ENCODE data around the gene SLC22A5. TPM values are rescaled to one million over a fixed set of nuclear protein-coding genes. Genes with fewer than 3 reads are reported as not detected.
A peak's percentile ranks its signal among the peaks of the same experiment; 100 is the strongest.

SLC22A5 gene
- total and polyA plus RNA-seq, 9 of the 15 experiments (the other 6 are each of a cell fraction or from before 2014, with no cell fraction given) = 3.0 to 16.6 (median 8.3) TPM

DNA sequence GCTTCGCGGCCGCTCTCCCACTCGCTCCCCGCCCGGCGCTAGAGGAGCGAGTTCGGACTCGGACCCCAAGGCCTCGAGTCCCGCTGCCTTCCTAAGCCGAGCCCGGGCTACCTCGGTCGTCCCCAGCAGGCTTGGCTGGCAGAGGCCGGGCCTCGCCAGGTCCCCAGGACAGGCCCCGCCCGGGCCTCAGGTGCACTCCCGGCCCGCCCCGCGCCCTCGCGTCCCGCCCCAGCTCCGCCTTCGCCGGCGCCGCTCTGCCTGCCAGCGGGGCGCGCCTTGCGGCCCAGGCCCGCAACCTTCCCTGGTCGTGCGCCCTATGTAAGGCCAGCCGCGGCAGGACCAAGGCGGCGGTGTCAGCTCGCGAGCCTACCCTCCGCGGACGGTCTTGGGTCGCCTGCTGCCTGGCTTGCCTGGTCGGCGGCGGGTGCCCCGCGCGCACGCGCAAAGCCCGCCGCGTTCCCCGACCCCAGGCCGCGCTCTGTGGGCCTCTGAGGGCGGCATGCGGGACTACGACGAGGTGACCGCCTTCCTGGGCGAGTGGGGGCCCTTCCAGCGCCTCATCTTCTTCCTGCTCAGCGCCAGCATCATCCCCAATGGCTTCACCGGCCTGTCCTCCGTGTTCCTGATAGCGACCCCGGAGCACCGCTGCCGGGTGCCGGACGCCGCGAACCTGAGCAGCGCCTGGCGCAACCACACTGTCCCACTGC is at the start of gene SLC22A5 (continued):
- TF ChIP-seq, protein P1, sequence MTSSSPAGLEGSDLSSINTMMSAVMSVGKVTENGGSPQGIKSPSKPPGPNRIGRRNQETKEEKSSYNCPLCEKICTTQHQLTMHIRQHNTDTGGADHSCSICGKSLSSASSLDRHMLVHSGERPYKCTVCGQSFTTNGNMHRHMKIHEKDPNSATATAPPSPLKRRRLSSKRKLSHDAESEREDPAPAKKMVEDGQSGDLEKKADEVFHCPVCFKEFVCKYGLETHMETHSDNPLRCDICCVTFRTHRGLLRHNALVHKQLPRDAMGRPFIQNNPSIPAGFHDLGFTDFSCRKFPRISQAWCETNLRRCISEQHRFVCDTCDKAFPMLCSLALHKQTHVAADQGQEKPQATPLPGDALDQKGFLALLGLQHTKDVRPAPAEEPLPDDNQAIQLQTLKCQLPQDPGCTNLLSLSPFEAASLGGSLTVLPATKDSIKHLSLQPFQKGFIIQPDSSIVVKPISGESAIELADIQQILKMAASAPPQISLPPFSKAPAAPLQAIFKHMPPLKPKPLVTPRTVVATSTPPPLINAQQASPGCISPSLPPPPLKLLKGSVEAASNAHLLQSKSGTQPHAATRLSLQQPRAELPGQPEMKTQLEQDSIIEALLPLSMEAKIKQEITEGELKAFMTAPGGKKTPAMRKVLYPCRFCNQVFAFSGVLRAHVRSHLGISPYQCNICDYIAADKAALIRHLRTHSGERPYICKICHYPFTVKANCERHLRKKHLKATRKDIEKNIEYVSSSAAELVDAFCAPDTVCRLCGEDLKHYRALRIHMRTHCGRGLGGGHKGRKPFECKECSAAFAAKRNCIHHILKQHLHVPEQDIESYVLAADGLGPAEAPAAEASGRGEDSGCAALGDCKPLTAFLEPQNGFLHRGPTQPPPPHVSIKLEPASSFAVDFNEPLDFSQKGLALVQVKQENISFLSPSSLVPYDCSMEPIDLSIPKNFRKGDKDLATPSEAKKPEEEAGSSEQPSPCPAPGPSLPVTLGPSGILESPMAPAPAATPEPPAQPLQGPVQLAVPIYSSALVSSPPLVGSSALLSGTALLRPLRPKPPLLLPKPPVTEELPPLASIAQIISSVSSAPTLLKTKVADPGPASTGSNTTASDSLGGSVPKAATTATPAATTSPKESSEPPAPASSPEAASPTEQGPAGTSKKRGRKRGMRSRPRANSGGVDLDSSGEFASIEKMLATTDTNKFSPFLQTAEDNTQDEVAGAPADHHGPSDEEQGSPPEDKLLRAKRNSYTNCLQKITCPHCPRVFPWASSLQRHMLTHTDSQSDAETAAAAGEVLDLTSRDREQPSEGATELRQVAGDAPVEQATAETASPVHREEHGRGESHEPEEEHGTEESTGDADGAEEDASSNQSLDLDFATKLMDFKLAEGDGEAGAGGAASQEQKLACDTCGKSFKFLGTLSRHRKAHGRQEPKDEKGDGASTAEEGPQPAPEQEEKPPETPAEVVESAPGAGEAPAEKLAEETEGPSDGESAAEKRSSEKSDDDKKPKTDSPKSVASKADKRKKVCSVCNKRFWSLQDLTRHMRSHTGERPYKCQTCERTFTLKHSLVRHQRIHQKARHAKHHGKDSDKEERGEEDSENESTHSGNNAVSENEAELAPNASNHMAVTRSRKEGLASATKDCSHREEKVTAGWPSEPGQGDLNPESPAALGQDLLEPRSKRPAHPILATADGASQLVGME (CRISPR knock-in tag; IDR thresholded peaks at IDR 0.05) = no peak
- no peak for TF ChIP-seq RBM39 (optimal IDR thresholded peaks at IDR 0.05; ENCODE audit: low read depth, low read length)
- peak; percentile 32 for TF ChIP-seq TAF1 (IDR thresholded peaks at IDR 0.05; ENCODE audit: control insufficient read depth, extremely low read depth, insufficient read depth, low read length, severe bottlenecking)
- TF ChIP-seq ATF1 (CRISPR knock-in tag; IDR thresholded peaks at IDR 0.05) = no peak
- TF ChIP-seq ATF1 (tag; IDR thresholded peaks at IDR 0.05) = 0 out of 2 replicates have a peak, but pooled peaks have one; percentile 16
- no peak for TF ChIP-seq HNRNPK (IDR thresholded peaks at IDR 0.05; ENCODE audit: low read depth, low read length, poor library complexity, severe bottlenecking)
- TF ChIP-seq, protein P2, sequence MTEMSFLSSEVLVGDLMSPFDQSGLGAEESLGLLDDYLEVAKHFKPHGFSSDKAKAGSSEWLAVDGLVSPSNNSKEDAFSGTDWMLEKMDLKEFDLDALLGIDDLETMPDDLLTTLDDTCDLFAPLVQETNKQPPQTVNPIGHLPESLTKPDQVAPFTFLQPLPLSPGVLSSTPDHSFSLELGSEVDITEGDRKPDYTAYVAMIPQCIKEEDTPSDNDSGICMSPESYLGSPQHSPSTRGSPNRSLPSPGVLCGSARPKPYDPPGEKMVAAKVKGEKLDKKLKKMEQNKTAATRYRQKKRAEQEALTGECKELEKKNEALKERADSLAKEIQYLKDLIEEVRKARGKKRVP (CRISPR knock-in tag; IDR thresholded peaks at IDR 0.05) = no peak; the same call in 1 of the 2 replicates
- TF ChIP-seq BRD9 (IDR thresholded peaks at IDR 0.05; ENCODE audit: low read depth, partially characterized antibody) = no peak
- no peak for TF ChIP-seq PYGO2 (tag; IDR thresholded peaks at IDR 0.05)
- TF ChIP-seq EP300 (IDR thresholded peaks at IDR 0.05; ENCODE audit: low read length) = no peak
- TF ChIP-seq RFX5 (IDR thresholded peaks at IDR 0.05; ENCODE audit: low read depth, low read length) = no peak
- no peak for TF ChIP-seq NEUROD1 (IDR thresholded peaks at IDR 0.05; ENCODE audit: borderline replicate concordance, low read depth, low read length, partially characterized antibody)
- no peak for TF ChIP-seq PHB (CRISPR knock-in tag; IDR thresholded peaks at IDR 0.05)
- TF ChIP-seq ZNF316 (IDR thresholded peaks at IDR 0.05) = no peak
- TF ChIP-seq, protein P3, sequence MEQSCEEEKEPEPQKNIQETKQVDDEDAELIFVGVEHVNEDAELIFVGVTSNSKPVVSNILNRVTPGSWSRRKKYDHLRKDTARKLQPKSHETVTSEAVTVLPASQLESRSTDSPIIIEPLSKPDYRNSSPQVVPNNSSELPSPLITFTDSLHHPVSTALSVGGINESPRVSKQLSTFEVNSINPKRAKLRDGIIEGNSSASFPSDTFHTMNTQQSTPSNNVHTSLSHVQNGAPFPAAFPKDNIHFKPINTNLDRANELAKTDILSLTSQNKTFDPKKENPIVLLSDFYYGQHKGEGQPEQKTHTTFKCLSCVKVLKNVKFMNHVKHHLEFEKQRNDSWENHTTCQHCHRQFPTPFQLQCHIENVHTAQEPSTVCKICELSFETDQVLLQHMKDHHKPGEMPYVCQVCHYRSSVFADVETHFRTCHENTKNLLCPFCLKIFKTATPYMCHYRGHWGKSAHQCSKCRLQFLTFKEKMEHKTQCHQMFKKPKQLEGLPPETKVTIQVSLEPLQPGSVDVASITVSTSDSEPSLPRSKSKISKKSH (CRISPR knock-in tag; IDR thresholded peaks at IDR 0.05) = no peak
- TF ChIP-seq SOX6 (IDR thresholded peaks at IDR 0.05) = peak; percentile 28; the same call in 1 of the 2 replicates
- peak; percentile 41; the same call in 1 of the 2 replicates for TF ChIP-seq EGR1 (conservative IDR thresholded peaks at IDR 0.05)
- no peak for TF ChIP-seq ZC3H11A (IDR thresholded peaks at IDR 0.05; ENCODE audit: low read depth, low read length)
- no peak for TF ChIP-seq KLF6 (CRISPR knock-in tag; IDR thresholded peaks at IDR 0.05; ENCODE audit: borderline replicate concordance)
- TF ChIP-seq NFE2L1 (tag; IDR thresholded peaks at IDR 0.05; ENCODE audit: borderline replicate concordance, low read depth) = no peak
- TF ChIP-seq ZNF23 (CRISPR knock-in tag; IDR thresholded peaks at IDR 0.05) = no peak
